Neural progenitor cell (in vitro differentiated cells): ENCODE results near the gene CCS.

Source experiments
- EZH2 ChIP-seq: fragments of 200-600 bp; sonication (generic); IDR thresholded peaks from 2 replicates; pipeline ENCODE4 v1.6.1; 2017; ENCODE audit warnings: antibody characterized with exemption, mild to moderate bottlenecking, moderate library complexity
- TF ChIP-seq, protein P1 (sequence below): fragments of 200-600 bp; sonication (generic); IDR thresholded peaks from 2 replicates; pipeline ENCODE4 v1.5.1; 2017; ENCODE audit warnings: antibody characterized with exemption, mild to moderate bottlenecking

DNA sequence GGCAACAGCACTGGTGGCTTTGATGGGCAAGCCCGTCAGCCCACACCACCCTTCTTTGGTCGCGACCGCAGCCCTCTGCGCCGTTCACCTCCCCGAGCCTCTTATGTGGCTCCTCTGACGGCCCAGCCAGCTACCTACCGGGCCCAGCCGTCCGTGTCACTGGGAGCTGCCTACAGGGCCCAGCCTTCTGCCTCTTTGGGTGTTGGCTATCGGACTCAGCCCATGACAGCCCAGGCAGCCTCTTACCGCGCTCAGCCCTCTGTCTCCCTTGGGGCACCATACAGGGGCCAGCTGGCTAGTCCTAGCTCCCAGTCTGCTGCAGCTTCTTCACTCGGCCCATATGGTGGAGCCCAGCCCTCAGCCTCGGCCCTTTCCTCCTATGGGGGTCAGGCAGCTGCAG is 31.5 kb downstream of the CCS start:
- TF ChIP-seq, protein P1, sequence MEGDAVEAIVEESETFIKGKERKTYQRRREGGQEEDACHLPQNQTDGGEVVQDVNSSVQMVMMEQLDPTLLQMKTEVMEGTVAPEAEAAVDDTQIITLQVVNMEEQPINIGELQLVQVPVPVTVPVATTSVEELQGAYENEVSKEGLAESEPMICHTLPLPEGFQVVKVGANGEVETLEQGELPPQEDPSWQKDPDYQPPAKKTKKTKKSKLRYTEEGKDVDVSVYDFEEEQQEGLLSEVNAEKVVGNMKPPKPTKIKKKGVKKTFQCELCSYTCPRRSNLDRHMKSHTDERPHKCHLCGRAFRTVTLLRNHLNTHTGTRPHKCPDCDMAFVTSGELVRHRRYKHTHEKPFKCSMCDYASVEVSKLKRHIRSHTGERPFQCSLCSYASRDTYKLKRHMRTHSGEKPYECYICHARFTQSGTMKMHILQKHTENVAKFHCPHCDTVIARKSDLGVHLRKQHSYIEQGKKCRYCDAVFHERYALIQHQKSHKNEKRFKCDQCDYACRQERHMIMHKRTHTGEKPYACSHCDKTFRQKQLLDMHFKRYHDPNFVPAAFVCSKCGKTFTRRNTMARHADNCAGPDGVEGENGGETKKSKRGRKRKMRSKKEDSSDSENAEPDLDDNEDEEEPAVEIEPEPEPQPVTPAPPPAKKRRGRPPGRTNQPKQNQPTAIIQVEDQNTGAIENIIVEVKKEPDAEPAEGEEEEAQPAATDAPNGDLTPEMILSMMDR, result no peak
- no peak for TF ChIP-seq EZH2
